Measurements from ENCODE around the gene SEC61A2. TPM values are rescaled to one million over a fixed set of nuclear protein-coding genes. Genes with fewer than 3 reads are reported as not detected.

Gene SEC61A2
- total RNA-seq, 4 donors from 2014 or later: 1.5 to 15.1 (median 7.6) TPM

- TF ChIP-seq EP300 (IDR thresholded peaks at IDR 0.05; ENCODE audit: low read depth) (no peak), POLR2A (IDR thresholded peaks at IDR 0.05) (no peak), CTCF (IDR thresholded peaks at IDR 0.05) (no peak), POLR2AphosphoS5 (IDR thresholded peaks at IDR 0.05) (no peak)
- Histone ChIP-seq H3K4me1 (peaks cover 7 to 23% (median 17%) of the 10 kb centered on the region in 4 donors), H3K4me3 (no peak overlapping the region), H3K9me3 (no peaks in the 10 kb centered on the region), H3K36me3 (no peaks in the 10 kb centered on the region), H3K27me3 (no peaks in the 10 kb centered on the region), H3K27ac (no peak overlapping the region)
- intact Hi-C loops (cut with DNase I; ENCODE audit: low total_unique reads) (no loop called here), in situ Hi-C loops (cut with MboI; ENCODE audit: low pct_ligation_motif_present in 1 of 4, low pct_unique_long_range_greater_than_20kb in 1 of 4, low sequenced_read_pairs in 3 of 4) (no loop called here)
- 56 to 69% methylated on average over 3 of the region's 3 CpGs for WGBS, 2 donors (ENCODE audit: low coverage in 1 of 2)
- no peak for DNase-seq
Measured at GRCh38 chr10:12191715-12192114, 62.2 kb downstream of the SEC61A2 start.

- no peaks in the 10 kb centered on the region for H3K9me3 ChIP-seq
- H3K27ac ChIP-seq: no peak overlapping the region
- in situ Hi-C loops (cut with MboI; ENCODE audit: low pct_ligation_motif_present in 1 of 4, low pct_unique_long_range_greater_than_20kb in 1 of 4, low sequenced_read_pairs in 3 of 4): no loop called here
- 88 to 89% methylated on average over 5 of the region's 5 CpGs for WGBS, 2 donors (ENCODE audit: low coverage in 1 of 2)
- H3K4me3 ChIP-seq: no peak overlapping the region
- no peaks in the 10 kb centered on the region for H3K36me3 ChIP-seq
- intact Hi-C loops (cut with DNase I; ENCODE audit: low total_unique reads): no loop called here
- H3K4me1 ChIP-seq: peaks cover 13 to 31% (median 21%) of the 10 kb centered on the region in 4 donors
- DNase-seq: no peak
- H3K27me3 ChIP-seq: no peaks in the 10 kb centered on the region
- TF ChIP-seq POLR2A (IDR thresholded peaks at IDR 0.05) (no peak), CTCF (IDR thresholded peaks at IDR 0.05) (no peak), EP300 (IDR thresholded peaks at IDR 0.05; ENCODE audit: low read depth) (no peak), POLR2AphosphoS5 (IDR thresholded peaks at IDR 0.05) (no peak)
Measured at GRCh38 chr10:12193193-12193592, 63.7 kb downstream of the SEC61A2 start.

GRCh38 chr10:12194752-12195271 lies 65.3 kb downstream of the SEC61A2 start:
- Histone ChIP-seq H3K4me3 (peak overlapping the region; percentile 47 to 84 (median 76)), H3K4me1 (peaks cover 13 to 32% (median 21%) of the 10 kb centered on the region in 4 donors), H3K27ac (peak overlapping the region; percentile 83 to 96 (median 92)), H3K9me3 (no peaks in the 10 kb centered on the region), H3K27me3 (no peaks in the 10 kb centered on the region), H3K36me3 (peaks cover 0 to 7% (median 0%) of the 10 kb centered on the region in 4 donors)
- intact Hi-C loops (cut with DNase I; ENCODE audit: low total_unique reads): no loop called here
- in situ Hi-C loops (cut with MboI; ENCODE audit: low pct_ligation_motif_present in 1 of 4, low pct_unique_long_range_greater_than_20kb in 1 of 4, low sequenced_read_pairs in 3 of 4): no loop called here
- 0 to 1% methylated on average over 7 to 27 of the region's 27 CpGs for WGBS, 2 donors (ENCODE audit: low coverage in 1 of 2)
- TF ChIP-seq CTCF (IDR thresholded peaks at IDR 0.05): no peak
- no peak for TF ChIP-seq POLR2A (IDR thresholded peaks at IDR 0.05)
- TF ChIP-seq POLR2AphosphoS5 (IDR thresholded peaks at IDR 0.05): no peak
- no peak for TF ChIP-seq EP300 (IDR thresholded peaks at IDR 0.05; ENCODE audit: low read depth)
- peak; percentile 49 for DNase-seq

- peak overlapping the region; percentile 47 to 84 (median 76) for H3K4me3 ChIP-seq
- intact Hi-C loops (cut with DNase I; ENCODE audit: low total_unique reads) (no loop called here), in situ Hi-C loops (cut with MboI; ENCODE audit: low pct_ligation_motif_present in 1 of 4, low pct_unique_long_range_greater_than_20kb in 1 of 4, low sequenced_read_pairs in 3 of 4) (no loop called here)
- peaks cover 0 to 8% (median 0%) of the 10 kb centered on the region in 4 donors for H3K36me3 ChIP-seq
- no peak for DNase-seq
- peak overlapping the region; percentile 83 to 96 (median 92) for H3K27ac ChIP-seq
- WGBS, 2 donors (ENCODE audit: low coverage in 1 of 2): 0% methylated on average over 7 to 12 of the region's 12 CpGs
- TF ChIP-seq CTCF (IDR thresholded peaks at IDR 0.05) (no peak), POLR2A (IDR thresholded peaks at IDR 0.05) (no peak), POLR2AphosphoS5 (IDR thresholded peaks at IDR 0.05) (no peak), EP300 (IDR thresholded peaks at IDR 0.05; ENCODE audit: low read depth) (no peak)
- no peaks in the 10 kb centered on the region for H3K27me3 ChIP-seq
- no peaks in the 10 kb centered on the region for H3K9me3 ChIP-seq
- H3K4me1 ChIP-seq: peaks cover 13 to 32% (median 21%) of the 10 kb centered on the region in 4 donors
Measured at GRCh38 chr10:12195281-12195602, 65.8 kb downstream of the SEC61A2 start.

All from transverse colon (tissue), 4 donors.